IMR-90 (cell line): ENCODE measurements around the gene KCNQ1. TPM values are rescaled to one million over a fixed set of nuclear protein-coding genes. Genes with fewer than 3 reads are reported as not detected.
A peak's percentile ranks its signal among the peaks of the same experiment; 100 is the strongest.

ENCODE experiments used
- ATAC-seq: fragments of 200-7000 bp; cut with Tn5 transposase; 2 replicates; pipeline ENCODE4 v1.9.1; 2020; ENCODE audit warnings: low read depth, mild to moderate bottlenecking, moderate library complexity
- BruUV-seq: library from RNA; stranded (reverse); fragments of 400-500 nt; replicated peaks from 2 replicates; lab custom pipeline; 2021; lab: Mats Ljungman, UMichigan
- CTCF ChIA-PET: fragments of 300-600 bp; formaldehyde crosslinking; extraction: SDS; loops from one replicate; lab custom pipeline; 2021; ENCODE audit warnings: antibody characterized with exemption; lab: Yijun Ruan, JAX
- POLR2A ChIA-PET: fragments of 300-600 bp; sonication (Branson Sonifier 250); formaldehyde crosslinking; loops from one replicate; lab custom pipeline; 2022; ENCODE audit warnings: antibody characterized with exemption; ENCODE audit not compliant: unreplicated experiment; lab: Charles Lee
- DNase-seq: peaks from one replicate; pipeline ENCODE4 v3.0.0; 2013
- H2AFZ ChIP-seq: replicated peaks from 2 replicates; pipeline ENCODE3; 2013; ENCODE audit warnings: low read length, mild to moderate bottlenecking; ENCODE audit not compliant: poor library complexity
- H2AK5ac ChIP-seq: 2 replicates; pipeline ENCODE4 v1.6.1; 2013; ENCODE audit warnings: low read depth, low read length, inconsistent platforms
- H2AK9ac ChIP-seq: replicated peaks from 2 replicates; pipeline ENCODE3; 2013; ENCODE audit warnings: mild to moderate bottlenecking, low read depth, low read length, moderate library complexity; ENCODE audit not compliant: poor library complexity
- H2BK120ac ChIP-seq: 2 replicates; pipeline ENCODE4 v1.6.1; 2013; ENCODE audit warnings: low read depth, low read length, inconsistent platforms
- H2BK15ac ChIP-seq: 3 replicates; pipeline ENCODE4 v1.6.1; 2013; ENCODE audit warnings: low read depth, low read length, inconsistent platforms
- H2BK20ac ChIP-seq: 2 replicates; pipeline ENCODE4 v1.6.1; 2013; ENCODE audit warnings: low read depth, mild to moderate bottlenecking, inconsistent platforms, low read length, moderate library complexity
- H2BK5ac ChIP-seq: 2 replicates; pipeline ENCODE4 v1.6.1; 2013; ENCODE audit warnings: mild to moderate bottlenecking, low read depth, low read length, inconsistent platforms; ENCODE audit not compliant: poor library complexity, severe bottlenecking
- H3K14ac ChIP-seq: replicated peaks from 2 replicates; pipeline ENCODE4 v1.6.1; 2013; ENCODE audit warnings: low read depth, low read length, inconsistent platforms
- H3K18ac ChIP-seq: 2 replicates; pipeline ENCODE4 v1.6.1; 2013; ENCODE audit warnings: low read depth, low read length, control low read depth
- H3K23ac ChIP-seq: 2 replicates; pipeline ENCODE4 v1.6.1; 2013; ENCODE audit warnings: low read depth, low read length, inconsistent platforms
- H3K27ac ChIP-seq: 2 replicates; pipeline ENCODE4 v1.5.1; 2013; ENCODE audit warnings: mild to moderate bottlenecking, control low read depth, low read length; ENCODE audit not compliant: insufficient read depth
- H3K27me3 ChIP-seq: 2 replicates; pipeline ENCODE4 v1.6.1; 2013; ENCODE audit warnings: low read length; ENCODE audit not compliant: control insufficient read depth, insufficient read depth
- H3K36me3 ChIP-seq: 2 replicates; pipeline ENCODE4 v1.6.1; 2013; ENCODE audit warnings: low read length, mixed read lengths; ENCODE audit not compliant: control insufficient read depth, insufficient read depth
- H3K4ac ChIP-seq: 2 replicates; pipeline ENCODE4 v1.6.1; 2013; ENCODE audit warnings: low read depth, low read length, inconsistent platforms
- H3K4me1 ChIP-seq: 2 replicates; pipeline ENCODE4 v1.6.1; 2013; ENCODE audit warnings: low read length, mixed read lengths; ENCODE audit not compliant: control insufficient read depth, insufficient read depth
- H3K4me2 ChIP-seq: 2 replicates; pipeline ENCODE4 v1.6.1; 2013; ENCODE audit warnings: low read depth, mild to moderate bottlenecking, control low read depth, low read length, moderate library complexity
- H3K4me3 ChIP-seq: 2 replicates; pipeline ENCODE4 v1.5.1; 2013; ENCODE audit warnings: low read depth, mild to moderate bottlenecking, control low read depth, low read length, moderate library complexity; ENCODE audit not compliant: insufficient read depth
- H3K56ac ChIP-seq: 2 replicates; pipeline ENCODE4 v1.6.1; 2013; ENCODE audit warnings: low read length, inconsistent platforms; ENCODE audit not compliant: insufficient read depth; ENCODE audit errors: extremely low read depth
- H3K79me1 ChIP-seq, 2 experiments: 2 replicates each; pipeline ENCODE4 v1.6.1; 2013; ENCODE audit warnings: low read length in 2 of 2, inconsistent platforms in 1 of 2, low read depth in 1 of 2
- H3K9ac ChIP-seq: 2 replicates; pipeline ENCODE4 v1.6.1; 2013; ENCODE audit warnings: low read depth, low read length, control low read depth
- H3K9me1 ChIP-seq: 2 replicates; pipeline ENCODE4 v1.6.1; 2013; ENCODE audit warnings: low read length, inconsistent platforms; ENCODE audit not compliant: insufficient read depth
- H3K9me3 ChIP-seq: 2 replicates; pipeline ENCODE4 v1.6.1; 2013; ENCODE audit warnings: low read length; ENCODE audit not compliant: control insufficient read depth, insufficient read depth
- H4K20me1 ChIP-seq: 2 replicates; pipeline ENCODE4 v1.6.1; 2013; ENCODE audit warnings: low read length, inconsistent platforms; ENCODE audit not compliant: insufficient read depth
- H4K5ac ChIP-seq: 2 replicates; pipeline ENCODE4 v1.6.1; 2013; ENCODE audit warnings: mild to moderate bottlenecking, low read depth, low read length, control low read depth
- H4K8ac ChIP-seq, 2 experiments: 2 replicates each; pipeline ENCODE4 v1.6.1; 2013; ENCODE audit warnings: low read depth in 2 of 2, low read length in 2 of 2, control low read depth in 1 of 2, inconsistent platforms in 1 of 2
- H4K91ac ChIP-seq: 2 replicates; pipeline ENCODE4 v1.6.1; 2013; ENCODE audit warnings: low read depth, low read length, inconsistent platforms; ENCODE audit not compliant: insufficient read depth
- BHLHE40 ChIP-seq: fragments of 150-350 bp; IDR thresholded peaks from 2 replicates; pipeline ENCODE4 v1.6.1; 2016; ENCODE audit warnings: mild to moderate bottlenecking, low read depth, low read length
- CHD1 ChIP-seq: IDR thresholded peaks from 2 replicates; pipeline ENCODE4 v1.6.1; 2012; ENCODE audit warnings: low read depth, low read length, improper control_type of control experiment
- MAZ ChIP-seq: IDR thresholded peaks from 2 replicates; pipeline ENCODE4 v1.6.1; 2012; ENCODE audit warnings: low read depth, mild to moderate bottlenecking, low read length, improper control_type of control experiment, moderate library complexity, borderline replicate concordance
- MXI1 ChIP-seq: IDR thresholded peaks from 2 replicates; pipeline ENCODE4 v1.6.1; 2012; ENCODE audit warnings: low read depth, mild to moderate bottlenecking, low read length, moderate library complexity, borderline replicate concordance
- NFE2L2 ChIP-seq: fragments of 150-350 bp; IDR thresholded peaks from 2 replicates; pipeline ENCODE4 v1.6.1; 2016; ENCODE audit warnings: low read depth, mild to moderate bottlenecking, low read length
- POLR2A ChIP-seq: IDR thresholded peaks from 2 replicates; pipeline ENCODE4 v1.6.1; 2012; ENCODE audit warnings: mild to moderate bottlenecking, low read depth, low read length
- RAD21 ChIP-seq: IDR thresholded peaks from 2 replicates; pipeline ENCODE4 v1.6.1; 2012; ENCODE audit warnings: low read length, improper control_type of control experiment
- RCOR1 ChIP-seq: IDR thresholded peaks from 2 replicates; pipeline ENCODE4 v1.6.1; 2012; ENCODE audit warnings: mild to moderate bottlenecking, low read length, improper control_type of control experiment; ENCODE audit not compliant: insufficient replicate concordance
- RFX5 ChIP-seq: IDR thresholded peaks from 2 replicates; pipeline ENCODE4 v1.8.0; 2012; ENCODE audit warnings: low read depth, mild to moderate bottlenecking, low read length, moderate library complexity
- WGBS, 2 experiments: methylation state at CpG; one replicate each; pipeline versions ENCODE4 v1.1.5 to v1.1.7; 2013; ENCODE audit warnings: missing lambda C conversion rate in 2 of 2; ENCODE audit not compliant: insufficient read length in 1 of 2; ENCODE audit errors: extremely low coverage in 2 of 2; 5-methylcytosine and 5-hydroxymethylcytosine counted together
- dilution Hi-C: fragments of 300-500 bp; cut with HindIII; formaldehyde crosslinking; loops from one replicate; pipeline ENCODE4 v1.14.3; 2018; ENCODE audit warnings: low sequenced_read_pairs; ENCODE audit not compliant: unreplicated experiment
- in situ Hi-C: fragments of 300-500 bp; cut with MboI; formaldehyde crosslinking; loops from 3 replicates; pipeline ENCODE4 v1.14.3; 2019; ENCODE audit warnings: low sequenced_read_pairs, inconsistent platforms, mixed read lengths
- intact Hi-C: fragments of 100-400 bp; cut with micrococcal nuclease; formaldehyde crosslinking; loops from 2 replicates; pipeline ENCODE4 v1.10.0; 2022
- polyA plus RNA-seq, 3 experiments: library from polyadenylated mRNA; depleted of rRNA; stranded (reverse); fragments of >200 nt; gene quantifications; 2 replicates each; pipeline ENCODE4 v1.2.3, GENCODE V29; 2012; ENCODE audit warnings: low replicate concordance in 1 of 3
- total RNA-seq: library from RNA; depleted of rRNA; stranded (reverse); fragments of >200 nt; gene quantifications from 2 replicates; pipeline ENCODE4 v1.2.3, GENCODE V29; 2012
- TF ChIP-seq, protein P1 (sequence below): fragments of 150-350 bp; IDR thresholded peaks from 2 replicates; pipeline ENCODE4 v1.6.1; 2016; ENCODE audit warnings: low read depth, mild to moderate bottlenecking, low read length, moderate library complexity, borderline replicate concordance
- TF ChIP-seq, protein P2 (sequence below): fragments of 150-350 bp; IDR thresholded peaks from 2 replicates; pipeline ENCODE4 v1.6.1; 2017; ENCODE audit warnings: mild to moderate bottlenecking, antibody characterized with exemption, low read length, low read depth

Gene KCNQ1
- total and polyA plus RNA-seq, 2 of the 4 experiments (the other 2 are of a cell fraction) = 0.07 TPM; not detected in 1

GRCh38 chr11:2685051-2685450 is 240.2 kb downstream of the KCNQ1 start:
- peaks cover 5% of the 10 kb centered on the region; the same call in 1 of the 2 replicates for H3K36me3 ChIP-seq
- no peak overlapping the region for H3K9ac ChIP-seq
- H3K79me1 ChIP-seq = peaks cover 6 to 80% of the 10 kb centered on the region in 2 experiments
- no peak overlapping the region for H3K56ac ChIP-seq
- H3K23ac ChIP-seq = no peak overlapping the region
- ChIA-PET CTCF (no interaction called here), POLR2A (no interaction called here)
- no peak overlapping the region for H2AK5ac ChIP-seq
- H2BK5ac ChIP-seq = no peak overlapping the region
- H3K4me1 ChIP-seq = no peaks in the 10 kb centered on the region
- no peak overlapping the region for H3K4ac ChIP-seq
- dilution Hi-C loops = no loop called here
- no peak overlapping the region for H3K14ac ChIP-seq
- H3K9me3 ChIP-seq = no peaks in the 10 kb centered on the region
- H2AFZ ChIP-seq = no peak overlapping the region
- TF ChIP-seq CHD1 (no peak), RAD21 (no peak), MAZ (no peak), NFE2L2 (no peak), MXI1 (no peak), RCOR1 (no peak), RFX5 (no peak), BHLHE40 (no peak), POLR2A (no peak)
- TF ChIP-seq, protein P1, sequence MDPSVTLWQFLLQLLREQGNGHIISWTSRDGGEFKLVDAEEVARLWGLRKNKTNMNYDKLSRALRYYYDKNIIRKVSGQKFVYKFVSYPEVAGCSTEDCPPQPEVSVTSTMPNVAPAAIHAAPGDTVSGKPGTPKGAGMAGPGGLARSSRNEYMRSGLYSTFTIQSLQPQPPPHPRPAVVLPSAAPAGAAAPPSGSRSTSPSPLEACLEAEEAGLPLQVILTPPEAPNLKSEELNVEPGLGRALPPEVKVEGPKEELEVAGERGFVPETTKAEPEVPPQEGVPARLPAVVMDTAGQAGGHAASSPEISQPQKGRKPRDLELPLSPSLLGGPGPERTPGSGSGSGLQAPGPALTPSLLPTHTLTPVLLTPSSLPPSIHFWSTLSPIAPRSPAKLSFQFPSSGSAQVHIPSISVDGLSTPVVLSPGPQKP = no peak
- TF ChIP-seq, protein P2, sequence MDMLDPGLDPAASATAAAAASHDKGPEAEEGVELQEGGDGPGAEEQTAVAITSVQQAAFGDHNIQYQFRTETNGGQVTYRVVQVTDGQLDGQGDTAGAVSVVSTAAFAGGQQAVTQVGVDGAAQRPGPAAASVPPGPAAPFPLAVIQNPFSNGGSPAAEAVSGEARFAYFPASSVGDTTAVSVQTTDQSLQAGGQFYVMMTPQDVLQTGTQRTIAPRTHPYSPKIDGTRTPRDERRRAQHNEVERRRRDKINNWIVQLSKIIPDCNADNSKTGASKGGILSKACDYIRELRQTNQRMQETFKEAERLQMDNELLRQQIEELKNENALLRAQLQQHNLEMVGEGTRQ = no peak
- ATAC-seq (no peak), DNase-seq (no peak)
- no peak overlapping the region for H2BK20ac ChIP-seq
- H2AK9ac ChIP-seq = peak overlapping the region; percentile 37
- no TSS peak for BruUV-seq
- no peak overlapping the region for H2BK120ac ChIP-seq
- no CpG with 5 or more reads among the region's 6 CpGs for WGBS, 2 experiments
- H4K5ac ChIP-seq = no peak overlapping the region
- in situ Hi-C loops = no loop called here
- no peak overlapping the region for H3K4me2 ChIP-seq
- intact Hi-C loops = no loop called here
- no peak overlapping the region for H3K18ac ChIP-seq
- no peak overlapping the region for H4K8ac ChIP-seq
- H3K4me3 ChIP-seq = no peak overlapping the region
- H3K27ac ChIP-seq = no peak overlapping the region
- no peak overlapping the region for H4K91ac ChIP-seq
- H3K9me1 ChIP-seq = peaks cover 24% of the 10 kb centered on the region
- no peak overlapping the region for H2BK15ac ChIP-seq
- H3K27me3 ChIP-seq = peaks cover 2% of the 10 kb centered on the region; the same call in 1 of the 2 replicates
- peaks cover 90% of the 10 kb centered on the region for H4K20me1 ChIP-seq
